ENCODE measurements around the gene LENG9.

LENG9 gene

GRCh38 chr19:54439174-54439851, 24.3 kb downstream of the LENG9 start:
- DNase-seq (ENCODE audit: low read depth in 2 of 2) = no peak

- DNase-seq (ENCODE audit: low read depth in 2 of 2) = no peak
These were observed 26.8 kb downstream of the LENG9 start for GRCh38 chr19:54436628-54437252.

GRCh38 chr19:54436031-54436523, 27.5 kb downstream of the LENG9 start:
- DNase-seq (ENCODE audit: low read depth in 2 of 2) = no peak

DNA sequence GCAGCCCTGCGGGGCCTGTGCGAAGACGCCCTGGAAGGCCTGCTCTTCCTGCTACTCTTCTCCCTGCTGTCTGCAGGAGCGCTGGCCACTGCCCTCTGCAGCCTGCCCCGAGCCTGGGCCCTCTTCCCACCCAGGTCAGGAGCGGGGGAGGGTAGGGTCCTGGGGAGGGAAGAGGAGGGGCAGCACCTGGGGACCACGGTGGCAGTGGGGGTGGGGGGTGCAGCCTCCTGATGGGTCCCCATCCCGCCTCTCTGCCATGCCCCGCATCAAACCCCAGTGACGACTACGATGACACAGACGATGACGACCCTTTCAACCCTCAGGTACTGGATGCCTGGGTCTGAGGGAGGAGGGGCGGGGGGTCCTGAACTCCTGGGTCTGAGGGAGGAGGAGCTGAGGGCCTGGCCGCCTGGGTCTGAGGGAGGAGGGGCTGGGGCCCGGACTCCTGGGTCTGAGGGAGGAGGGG, 28.0 kb downstream of the LENG9 start:
- no peak for DNase-seq (ENCODE audit: low read depth in 2 of 2)

GRCh38 chr19:54434873-54435214, 28.7 kb downstream of the LENG9 start:
- no peak for DNase-seq (ENCODE audit: low read depth in 2 of 2)

GRCh38 chr19:54434112-54434872, 29.3 kb downstream of the LENG9 start:
- no peak for DNase-seq (ENCODE audit: low read depth in 2 of 2)

- DNase-seq (ENCODE audit: low read depth in 2 of 2) = no peak
These were observed 29.9 kb downstream of the LENG9 start for GRCh38 chr19:54433697-54434096.

- DNase-seq (ENCODE audit: low read depth in 2 of 2) = no peak
These were observed 31.3 kb downstream of the LENG9 start for GRCh38 chr19:54432144-54432738.

GRCh38 chr19:54431255-54431838, 32.2 kb downstream of the LENG9 start:
- no peak for DNase-seq (ENCODE audit: low read depth in 2 of 2)

DNA sequence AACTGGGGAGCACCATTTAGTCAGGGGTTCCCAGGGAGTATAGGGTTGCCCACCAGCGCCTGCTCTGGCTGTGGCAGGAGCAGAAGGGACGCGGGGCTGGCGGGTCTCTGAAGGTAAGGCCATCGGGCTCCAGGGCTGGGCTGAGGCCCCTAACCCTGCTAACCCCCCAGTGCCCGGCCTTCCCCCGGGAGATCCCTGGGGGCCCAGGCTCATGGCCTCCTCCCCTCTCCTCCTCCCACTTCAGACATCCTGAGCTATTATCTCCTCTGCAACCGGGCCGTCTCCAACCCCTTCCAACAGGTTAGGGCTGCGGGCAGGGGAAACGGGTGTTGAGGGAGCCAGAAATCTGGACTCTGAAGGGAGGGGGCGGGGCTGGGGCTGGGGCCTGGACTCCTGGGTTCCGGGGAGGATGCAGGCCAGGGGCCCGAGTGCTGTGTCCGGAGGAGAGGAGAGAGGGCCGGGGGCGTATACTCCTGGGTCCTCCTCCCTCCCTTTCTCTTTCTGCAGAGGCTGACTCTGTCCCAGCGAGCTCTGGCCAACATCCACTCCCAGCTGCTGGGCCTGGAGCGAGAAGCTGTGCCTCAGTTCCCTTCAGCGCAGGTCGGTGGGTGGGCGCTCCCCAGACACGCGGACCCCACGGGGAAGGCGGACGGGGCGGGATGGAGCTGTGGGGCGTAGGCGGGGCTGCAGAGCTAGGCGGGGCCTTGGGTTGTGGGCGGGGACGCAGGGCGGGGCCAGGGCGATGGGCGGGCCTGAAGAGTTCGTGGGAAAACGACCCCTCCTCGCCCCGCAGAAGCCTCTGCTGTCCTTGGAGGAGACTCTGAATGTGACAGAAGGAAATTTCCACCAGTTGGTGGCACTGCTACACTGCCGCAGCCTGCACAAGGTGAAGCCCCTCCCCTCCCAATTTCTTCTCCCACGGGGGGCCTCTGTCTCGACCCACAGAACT, 33.0 kb downstream of the LENG9 start:
- peak in 1 of 2 donors; percentile 41 for DNase-seq (ENCODE audit: low read depth in 2 of 2)

- DNase-seq (ENCODE audit: low read depth in 2 of 2) = no peak
These were observed 33.9 kb downstream of the LENG9 start for GRCh38 chr19:54429545-54430227.

DNA sequence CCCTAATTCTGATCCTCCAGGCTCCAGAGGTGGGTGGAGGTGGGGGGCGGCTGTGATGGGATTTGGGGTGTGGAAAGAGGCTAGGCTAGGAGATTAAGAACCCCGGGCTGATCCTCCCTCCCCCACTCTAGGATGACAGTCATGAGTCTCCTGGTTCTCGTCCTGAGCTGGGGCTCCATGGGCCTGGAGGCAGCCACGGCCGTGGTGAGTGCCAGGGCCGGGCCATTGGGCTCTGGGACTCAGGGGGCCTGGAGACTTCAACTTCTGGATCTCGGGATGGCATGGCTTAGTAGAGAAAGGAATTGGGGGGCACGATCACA, 34.4 kb downstream of the LENG9 start:
- DNase-seq (ENCODE audit: low read depth in 2 of 2) = no peak

DNA sequence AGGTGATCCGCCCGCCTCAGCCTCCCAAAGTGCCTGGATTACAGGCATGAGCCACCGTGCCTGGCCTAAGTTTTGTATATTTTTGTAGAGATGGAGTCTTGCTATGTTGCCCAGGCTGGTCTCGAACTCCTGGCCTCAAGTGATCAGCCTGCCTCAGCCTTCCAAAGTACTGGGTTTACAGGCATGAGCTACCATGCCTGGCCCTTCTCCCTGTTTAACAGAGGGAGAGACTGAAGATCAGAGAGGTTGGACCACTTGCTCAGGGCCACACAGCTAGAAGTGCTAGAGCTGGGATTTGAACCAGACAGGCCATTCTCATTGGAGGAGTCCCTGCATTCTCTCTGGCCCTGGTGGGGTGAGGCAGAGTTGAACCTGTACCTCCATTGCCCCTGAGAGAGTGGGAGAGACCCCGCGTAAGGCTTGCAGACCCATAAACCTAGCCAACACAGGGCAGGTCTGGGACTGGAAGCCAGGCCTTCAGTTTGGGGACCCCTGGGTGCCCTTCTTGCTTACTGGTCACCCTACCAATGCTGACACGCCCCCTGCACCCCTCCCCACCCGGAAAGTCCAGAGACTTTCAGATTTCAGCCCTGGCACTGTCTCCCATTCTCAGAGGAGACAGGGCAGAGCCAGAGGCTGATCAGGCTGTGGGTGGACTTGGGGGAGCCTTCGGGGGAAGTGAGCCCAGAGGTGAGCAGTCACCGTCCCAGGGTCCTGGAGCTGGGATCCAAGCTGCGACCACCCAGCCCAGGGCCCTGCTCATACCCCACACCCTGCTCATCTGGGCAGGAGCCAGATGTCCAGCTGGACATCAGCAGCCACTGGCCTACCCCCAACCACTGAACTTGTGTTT, 35.0 kb downstream of the LENG9 start:
- DNase-seq (ENCODE audit: low read depth in 2 of 2) = no peak

DNA sequence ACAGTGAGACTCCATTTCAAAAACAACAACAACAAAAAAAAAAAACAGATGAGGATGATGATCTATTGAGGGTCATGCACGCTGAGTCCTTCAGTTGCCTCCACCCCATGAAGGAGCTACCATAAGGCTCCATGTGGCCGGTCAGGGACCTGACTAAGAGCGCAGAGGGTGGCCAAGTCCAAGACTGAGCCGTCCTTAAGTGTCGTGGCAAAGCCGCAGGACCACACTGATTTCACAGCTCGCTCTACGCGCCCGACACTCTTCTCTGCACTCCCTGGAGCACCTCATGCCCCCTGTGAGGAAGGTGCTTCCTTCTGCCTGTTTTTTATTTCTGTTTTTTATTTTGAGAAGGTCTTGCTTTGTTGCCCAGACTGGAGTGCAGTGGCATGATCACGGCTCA, 36.0 kb downstream of the LENG9 start:
- DNase-seq (ENCODE audit: low read depth in 2 of 2) = no peak

DNA sequence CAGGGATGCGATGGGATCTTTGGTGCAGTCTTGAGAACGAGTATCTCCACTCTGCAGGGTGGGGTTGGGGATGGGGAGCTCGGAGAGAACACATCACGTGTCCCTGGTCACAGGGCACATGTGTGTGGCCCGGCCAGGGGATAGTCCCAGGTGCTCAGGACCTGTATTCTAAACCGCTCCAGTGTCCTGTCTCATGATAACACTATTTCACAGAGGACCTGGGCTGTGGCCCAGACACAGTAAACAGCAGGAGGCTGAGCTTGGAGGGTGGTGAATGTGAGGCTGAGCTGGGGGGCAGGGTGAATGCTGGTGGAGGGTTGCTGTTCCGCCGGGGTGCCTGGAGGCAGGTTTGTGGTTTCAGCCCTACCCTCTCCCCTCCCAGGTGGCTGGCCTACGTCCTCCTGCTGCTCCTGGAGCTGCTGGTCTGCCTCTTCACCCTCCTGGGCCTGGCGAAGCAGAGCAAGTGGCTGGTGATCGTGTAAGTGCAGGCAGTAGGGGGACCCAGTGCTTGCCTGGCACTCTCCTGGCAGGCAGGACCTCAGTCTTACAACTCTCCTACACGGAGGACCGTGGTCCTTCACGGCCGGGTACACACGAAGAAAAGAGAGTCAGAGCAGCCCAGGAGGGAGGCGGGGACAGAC, 37.2 kb downstream of the LENG9 start:
- no peak for DNase-seq (ENCODE audit: low read depth in 2 of 2)

DNA sequence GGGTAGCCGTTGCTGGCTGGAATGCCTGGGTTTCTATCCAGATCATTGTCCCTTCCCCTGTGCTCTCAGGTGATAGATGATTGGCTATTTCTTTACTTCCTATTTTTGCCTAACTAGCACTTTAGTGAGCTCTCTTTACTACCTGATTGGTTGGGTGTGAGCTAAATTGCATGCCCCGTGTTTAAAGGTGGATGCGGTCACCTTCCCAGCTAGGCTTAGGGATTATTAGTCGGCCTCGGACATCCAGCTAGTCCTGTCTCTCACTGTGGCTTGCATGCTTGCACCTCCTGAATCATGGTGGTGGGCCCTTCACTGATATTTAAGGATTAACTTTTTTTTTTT, 38.2 kb downstream of the LENG9 start:
- DNase-seq (ENCODE audit: low read depth in 2 of 2) = no peak

GRCh38 chr19:54424660-54425381, 38.8 kb downstream of the LENG9 start:
- DNase-seq (ENCODE audit: low read depth in 2 of 2) = no peak

GRCh38 chr19:54424201-54424600, 39.4 kb downstream of the LENG9 start:
- no peak for DNase-seq (ENCODE audit: low read depth in 2 of 2)

Measured in stimulated activated CD4-positive, alpha-beta T cell treated with anti-CD3 and anti-CD28 coated beads, Interleukin-4, amount 100 ng/mL, for 48 hours (primary cell).